H1 (cell line): Measurements from ENCODE around the gene UBQLN4. TPM values are rescaled to one million over a fixed set of nuclear protein-coding genes. Genes with fewer than 3 reads are reported as not detected.

Experiments
- CTCF ChIA-PET: fragments of 300-600 bp; sonication (Branson Sonifier 250); formaldehyde crosslinking; loops from one replicate; lab custom pipeline; 2021; ENCODE audit not compliant: partially characterized antibody; lab: Charles Lee
- POLR2A ChIA-PET: fragments of 300-600 bp; sonication (Branson Sonifier 250); formaldehyde crosslinking; loops from one replicate; lab custom pipeline; 2021; ENCODE audit warnings: inconsistent platforms; ENCODE audit not compliant: partially characterized antibody; lab: Charles Lee
- DNase-seq, 2 experiments: peaks; one replicate each; pipeline versions ENCODE4 v3.0.0 to v3.0.0-alpha.2; 2010 to 2022; ENCODE audit warnings: low spot score in 2 of 2, low read depth in 1 of 2, mixed read lengths in 1 of 2
- FAIRE-seq: peaks from 2 replicates; lab custom pipeline; 2011; peaks lifted over from hg19 to GRCh38; lab: Jason Lieb, UNC
- H2AFZ ChIP-seq: 2 replicates; pipeline ENCODE4 v1.8.1; 2012; ENCODE audit warnings: low read length, inconsistent platforms
- H2AK5ac ChIP-seq: 2 replicates; pipeline ENCODE4 v1.6.1; 2013; ENCODE audit warnings: low read depth, low read length
- H2BK120ac ChIP-seq: replicated peaks from 2 replicates; pipeline ENCODE3; 2013; ENCODE audit warnings: low read depth, low read length, inconsistent platforms
- H2BK12ac ChIP-seq: 2 replicates; pipeline ENCODE4 v1.6.1; 2013; ENCODE audit warnings: low read depth, low read length
- H2BK15ac ChIP-seq: 2 replicates; pipeline ENCODE4 v1.6.1; 2013; ENCODE audit warnings: low read length
- H2BK20ac ChIP-seq: 2 replicates; pipeline ENCODE4 v1.6.1; 2013; ENCODE audit warnings: low read length
- H2BK5ac ChIP-seq: 2 replicates; pipeline ENCODE4 v1.6.1; 2013; ENCODE audit warnings: low read depth, low read length
- H3K14ac ChIP-seq: 2 replicates; pipeline ENCODE4 v1.6.1; 2013; ENCODE audit warnings: inconsistent platforms; ENCODE audit not compliant: insufficient read length
- H3K18ac ChIP-seq: 2 replicates; pipeline ENCODE4 v1.6.1; 2013; ENCODE audit warnings: low read length; ENCODE audit errors: extremely low read depth
- H3K23ac ChIP-seq: 2 replicates; pipeline ENCODE4 v1.6.1; 2013; ENCODE audit warnings: inconsistent platforms; ENCODE audit not compliant: insufficient read length
- H3K23me2 ChIP-seq: 2 replicates; pipeline ENCODE4 v1.6.1; 2013; ENCODE audit warnings: low read depth, low read length
- H3K27ac ChIP-seq: 2 replicates; pipeline ENCODE4 v1.6.1; 2011; ENCODE audit warnings: low read depth, low read length, inconsistent platforms
- H3K27me3 ChIP-seq, 4 experiments: replicated peaks in 1 of 4; 1 replicate in 1 of 4; 2 replicates in 3 of 4; pipeline versions ENCODE4 v1.6.1 to v1.8.1; 2011 to 2013; ENCODE audit warnings: low read length in 3 of 4, mild to moderate bottlenecking in 3 of 4, inconsistent platforms in 2 of 4, mixed read lengths in 2 of 4, moderate library complexity in 1 of 4; ENCODE audit not compliant: control insufficient read depth in 3 of 4, insufficient read depth in 3 of 4; ENCODE audit errors: extremely low read depth in 1 of 4
- H3K36me3 ChIP-seq, 4 experiments: 2 replicates each; pipeline versions ENCODE4 v1.6.1 to v1.8.1; 2011 to 2013; ENCODE audit warnings: mild to moderate bottlenecking in 4 of 4, low read length in 3 of 4, moderate library complexity in 2 of 4, control low read depth in 1 of 4, inconsistent platforms in 1 of 4; ENCODE audit not compliant: insufficient read depth in 4 of 4, control insufficient read depth in 2 of 4
- H3K4ac ChIP-seq: replicated peaks from 2 replicates; pipeline ENCODE3; 2013; ENCODE audit warnings: low read length, low read depth, mixed read lengths, inconsistent platforms; ENCODE audit not compliant: insufficient read length
- H3K4me1 ChIP-seq, 4 experiments: replicated peaks in 1 of 4; 1 replicate in 1 of 4; 2 replicates in 3 of 4; pipeline versions ENCODE4 v1.6.1 to v1.8.1; 2011 to 2013; ENCODE audit warnings: low read length in 3 of 4, inconsistent platforms in 2 of 4, mixed read lengths in 1 of 4; ENCODE audit not compliant: insufficient read depth in 4 of 4, control insufficient read depth in 3 of 4
- H3K4me2 ChIP-seq, 2 experiments: 2 replicates each; pipeline versions ENCODE4 v1.6.1 to v1.8.1; 2011 to 2013; ENCODE audit warnings: low read depth in 2 of 2, low read length in 2 of 2, control low read depth in 1 of 2, inconsistent platforms in 1 of 2, mild to moderate bottlenecking in 1 of 2; ENCODE audit not compliant: insufficient read depth in 1 of 2
- H3K4me3 ChIP-seq, 4 experiments: fragments of 200-600, 300-600 bp in 1 of 4; sonication (generic), shearing (Covaris generic), sonication (Bioruptor Twin) in 1 of 4; 2 replicates each; pipeline versions ENCODE4 v1.5.1 to v1.8.1; 2011 to 2016; ENCODE audit warnings: low read length in 4 of 4, low read depth in 3 of 4, control low read depth in 2 of 4, inconsistent platforms in 2 of 4, mild to moderate bottlenecking in 2 of 4, mixed read lengths in 1 of 4, moderate library complexity in 1 of 4; ENCODE audit not compliant: insufficient read depth in 2 of 4; ENCODE audit errors: extremely low read depth in 1 of 4
- H3K56ac ChIP-seq: replicated peaks from 2 replicates; pipeline ENCODE3; 2013; ENCODE audit warnings: low read depth, mild to moderate bottlenecking, mixed read lengths, low read length, inconsistent platforms; ENCODE audit not compliant: insufficient read length
- H3K79me1 ChIP-seq: 2 replicates; pipeline ENCODE4 v1.6.1; 2013; ENCODE audit warnings: low read depth, low read length, control low read depth
- H3K79me2 ChIP-seq, 2 experiments: 2 replicates each; pipeline versions ENCODE4 v1.6.1 to v1.8.1; 2012 to 2013; ENCODE audit warnings: low read length in 2 of 2, mild to moderate bottlenecking in 2 of 2, inconsistent platforms in 1 of 2; ENCODE audit not compliant: insufficient read depth in 2 of 2, control insufficient read depth in 1 of 2
- H3K9ac ChIP-seq, 4 experiments: replicated peaks in 1 of 4; 1 replicate in 1 of 4; 2 replicates in 3 of 4; pipeline versions ENCODE4 v1.6.1 to v1.8.1; 2011 to 2013; ENCODE audit warnings: low read depth in 3 of 4, low read length in 3 of 4, control low read depth in 2 of 4, mild to moderate bottlenecking in 2 of 4, moderate library complexity in 2 of 4, inconsistent platforms in 1 of 4; ENCODE audit errors: extremely low read depth in 1 of 4
- H3K9me3 ChIP-seq, 2 experiments: 2 replicates each; pipeline versions ENCODE4 v1.6.1 to v1.8.1; 2012 to 2013; ENCODE audit warnings: mild to moderate bottlenecking in 2 of 2, moderate library complexity in 2 of 2, control low read depth in 1 of 2, inconsistent platforms in 1 of 2, low read depth in 1 of 2, low read length in 1 of 2, mixed read lengths in 1 of 2; ENCODE audit not compliant: insufficient read depth in 2 of 2
- H4K20me1 ChIP-seq, 2 experiments: replicated peaks in 1 of 2; 2 replicates each; pipeline versions ENCODE3 to v1.8.1; 2011 to 2013; ENCODE audit warnings: inconsistent platforms in 2 of 2, low read length in 2 of 2, mild to moderate bottlenecking in 1 of 2; ENCODE audit not compliant: insufficient read depth in 2 of 2, control insufficient read depth in 1 of 2
- H4K5ac ChIP-seq: 2 replicates; pipeline ENCODE4 v1.6.1; 2013; ENCODE audit warnings: low read length, low read depth, mixed read lengths, inconsistent platforms; ENCODE audit not compliant: insufficient read length
- H4K8ac ChIP-seq: 2 replicates; pipeline ENCODE4 v1.8.0; 2013; ENCODE audit warnings: mild to moderate bottlenecking, moderate library complexity, low read length, inconsistent platforms; ENCODE audit not compliant: insufficient read depth; ENCODE audit errors: extremely low read depth
- H4K91ac ChIP-seq: replicated peaks from 2 replicates; pipeline ENCODE3; 2013; ENCODE audit warnings: low read length, mixed read lengths, inconsistent platforms; ENCODE audit not compliant: insufficient read length
- BACH1 ChIP-seq: IDR thresholded peaks from 2 replicates; pipeline ENCODE4 v1.6.1; 2012; ENCODE audit warnings: low read length, improper control_type of control experiment
- HDAC6 ChIP-seq: IDR thresholded peaks from one replicate; pipeline ENCODE4 v1.7.1; 2012; ENCODE audit warnings: low read depth, mild to moderate bottlenecking, inconsistent platforms, low read length, moderate library complexity
- KDM1A ChIP-seq: fragments of 200-600, 300-600 bp; sonication (generic); IDR thresholded peaks from 2 replicates; pipeline ENCODE4 v1.7.1; 2016; ENCODE audit warnings: mild to moderate bottlenecking, low read length, borderline replicate concordance
- KDM5A ChIP-seq: fragments of 200-600 bp; IDR thresholded peaks from 2 replicates; pipeline ENCODE4 v1.7.1; 2012; ENCODE audit warnings: mild to moderate bottlenecking, low read length, inconsistent platforms, mixed read lengths
- PHF8 ChIP-seq: fragments of 200-600 bp; sonication (generic); conservative IDR thresholded peaks from 2 replicates; pipeline ENCODE4 v1.7.1; 2012; ENCODE audit warnings: low read depth, mild to moderate bottlenecking, inconsistent platforms, low read length, moderate library complexity
- SP2 ChIP-seq: IDR thresholded peaks from 2 replicates; pipeline ENCODE4 v1.6.1; 2012; ENCODE audit warnings: mild to moderate bottlenecking, low read length, inconsistent platforms
- SP4 ChIP-seq: IDR thresholded peaks from 2 replicates; pipeline ENCODE4 v1.6.1; 2012; ENCODE audit warnings: low read length, inconsistent platforms
- SUZ12 ChIP-seq: fragments of 200-600 bp; sonication (generic); IDR thresholded peaks from 2 replicates; pipeline ENCODE4 v1.6.1; 2012; ENCODE audit warnings: mild to moderate bottlenecking, inconsistent platforms, low read length, moderate library complexity, mixed read lengths
- WGBS, 2 experiments: shearing (Covaris generic) in 1 of 2; methylation state at CpG; one replicate each; pipeline versions ENCODE4 v1.1.6 to v1.1.7; 2013 to 2015; ENCODE audit warnings: low lambda C conversion rate in 2 of 2, mixed read lengths in 2 of 2, inconsistent platforms in 1 of 2, low coverage in 1 of 2, missing lambda C conversion rate in 1 of 2; ENCODE audit not compliant: insufficient replicate concordance in 2 of 2, insufficient coverage in 1 of 2, insufficient read length in 1 of 2; ENCODE audit errors: extremely low coverage in 1 of 2, missing lambda C conversion rate in 1 of 2; 5-methylcytosine and 5-hydroxymethylcytosine counted together
- polyA plus RNA-seq, 7 experiments: library from polyadenylated mRNA; depleted of rRNA in 3 of 7; stranded (reverse) in 5 of 7; unstranded in 2 of 7; fragments of >200 nt in 5 of 7; fragments of 200-250 nt in 2 of 7; gene quantifications; 1 replicate in 5 of 7; 2 replicates in 1 of 7; 4 replicates in 1 of 7; pipeline versions ENCODE4 v1.2.1 to v1.2.3, GENCODE V29; 2011 to 2013; ENCODE audit warnings: missing spikeins in 2 of 7, mixed read lengths in 2 of 7
- total RNA-seq: library from RNA; stranded (reverse); fragmentation: NEBNext Ultra II Directional; extraction: Animal tissue kit (Norgen Biotek cat#: 25700); gene quantifications from 2 replicates; pipeline ENCODE4 v1.2.1, GENCODE V29; 2021
- TF ChIP-seq, protein P1 (sequence below), 3 experiments: IDR thresholded peaks; 1 replicate in 2 of 3; 2 replicates in 1 of 3; pipeline versions ENCODE4 v1.5.1 to v1.6.1; 2011; ENCODE audit warnings: low read length in 3 of 3, mild to moderate bottlenecking in 3 of 3, inconsistent platforms in 2 of 3, low read depth in 1 of 3, moderate library complexity in 1 of 3; ENCODE audit not compliant: insufficient read depth in 1 of 3; ENCODE audit errors: control extremely low read depth in 1 of 3
- TF ChIP-seq, protein P2 (sequence below): IDR thresholded peaks from 2 replicates; pipeline ENCODE4 v1.6.1; 2012; ENCODE audit warnings: inconsistent platforms

UBQLN4 gene
- total and polyA plus RNA-seq, 2 of the 8 experiments (the other 6 are each of a cell fraction or from before 2014, with no cell fraction given), result 37.7 to 52.0 TPM

DNA sequence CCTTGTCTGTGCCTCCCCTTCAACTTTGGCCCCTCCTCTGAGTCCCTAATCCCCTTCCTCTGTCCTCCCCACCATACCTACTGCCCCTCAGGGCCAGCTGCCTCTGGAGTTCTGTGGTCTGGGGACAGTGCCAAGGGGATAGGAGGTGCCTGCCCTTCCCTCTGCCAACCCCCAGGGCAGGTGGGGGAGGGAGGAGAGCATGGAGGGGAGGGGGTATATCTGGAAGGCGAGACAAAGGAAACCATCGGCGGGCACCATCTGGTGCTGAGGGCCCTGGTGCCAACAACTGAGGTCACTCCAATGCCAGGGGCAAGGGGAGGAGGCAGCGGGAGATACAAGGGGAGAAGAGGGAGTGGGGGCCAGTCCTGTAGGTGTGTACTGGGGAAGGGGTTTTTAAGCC lies 16.9 kb upstream of the UBQLN4 start:
- Histone ChIP-seq H3K4ac (no peak overlapping the region), H2BK15ac (no peak overlapping the region), H2BK12ac (no peak overlapping the region), H2BK120ac (no peak overlapping the region), H2AFZ (no peak overlapping the region), H3K23me2 (no peaks in the 10 kb centered on the region), H3K79me2 (peaks cover 0 to 8% of the 10 kb centered on the region in 2 experiments; a peak in 1 of 4 replicates), H4K5ac (no peak overlapping the region), H3K27ac (no peak overlapping the region), H3K18ac (no peak overlapping the region), H3K56ac (no peak overlapping the region), H4K20me1 (peaks cover 4 to 12% of the 10 kb centered on the region in 2 experiments), H3K27me3 (no peaks in the 10 kb centered on the region), H3K4me2 (no peak overlapping the region), H3K14ac (no peak overlapping the region), H3K79me1 (peaks cover 1% of the 10 kb centered on the region; the same call in 1 of the 2 replicates), H4K91ac (no peak overlapping the region), H3K9me3 (no peaks in the 10 kb centered on the region)
- POLR2A ChIA-PET, result interaction anchor here (0.5 to 9.7 kb wide), 6 partner anchors 9 to 161 kb away, joined by 3 to 88 read pairs (median 8); partner anchors contain the start of genes MEX3A, RAB25 and UBQLN4
- DNase-seq (no peak), FAIRE-seq (no peak)
- CTCF ChIA-PET, result interaction anchor here (0.6 to 10.0 kb wide), 7 partner anchors 10 to 210 kb away, joined by 3 to 139 read pairs (median 3); partner anchors contain the start of genes ARHGEF2, LAMTOR2, RAB25 and UBQLN4
- 78% methylated on average over 4 of the region's 4 CpGs; no CpG with 5 or more reads in 1 of the 2 experiments for WGBS, 2 experiments
- TF ChIP-seq SP4 (no peak), HDAC6 (no peak), KDM5A (no peak), SUZ12 (no peak), KDM1A (no peak), SP2 (no peak), PHF8 (no peak), BACH1 (no peak)
- TF ChIP-seq, protein P1, sequence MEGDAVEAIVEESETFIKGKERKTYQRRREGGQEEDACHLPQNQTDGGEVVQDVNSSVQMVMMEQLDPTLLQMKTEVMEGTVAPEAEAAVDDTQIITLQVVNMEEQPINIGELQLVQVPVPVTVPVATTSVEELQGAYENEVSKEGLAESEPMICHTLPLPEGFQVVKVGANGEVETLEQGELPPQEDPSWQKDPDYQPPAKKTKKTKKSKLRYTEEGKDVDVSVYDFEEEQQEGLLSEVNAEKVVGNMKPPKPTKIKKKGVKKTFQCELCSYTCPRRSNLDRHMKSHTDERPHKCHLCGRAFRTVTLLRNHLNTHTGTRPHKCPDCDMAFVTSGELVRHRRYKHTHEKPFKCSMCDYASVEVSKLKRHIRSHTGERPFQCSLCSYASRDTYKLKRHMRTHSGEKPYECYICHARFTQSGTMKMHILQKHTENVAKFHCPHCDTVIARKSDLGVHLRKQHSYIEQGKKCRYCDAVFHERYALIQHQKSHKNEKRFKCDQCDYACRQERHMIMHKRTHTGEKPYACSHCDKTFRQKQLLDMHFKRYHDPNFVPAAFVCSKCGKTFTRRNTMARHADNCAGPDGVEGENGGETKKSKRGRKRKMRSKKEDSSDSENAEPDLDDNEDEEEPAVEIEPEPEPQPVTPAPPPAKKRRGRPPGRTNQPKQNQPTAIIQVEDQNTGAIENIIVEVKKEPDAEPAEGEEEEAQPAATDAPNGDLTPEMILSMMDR (IDR thresholded peaks at IDR 0.05; ENCODE audit: control extremely low read depth in 1 of 3, insufficient read depth in 1 of 3, low read depth in 1 of 3, low read length in 3 of 3), result no peak
- TF ChIP-seq, protein P2, sequence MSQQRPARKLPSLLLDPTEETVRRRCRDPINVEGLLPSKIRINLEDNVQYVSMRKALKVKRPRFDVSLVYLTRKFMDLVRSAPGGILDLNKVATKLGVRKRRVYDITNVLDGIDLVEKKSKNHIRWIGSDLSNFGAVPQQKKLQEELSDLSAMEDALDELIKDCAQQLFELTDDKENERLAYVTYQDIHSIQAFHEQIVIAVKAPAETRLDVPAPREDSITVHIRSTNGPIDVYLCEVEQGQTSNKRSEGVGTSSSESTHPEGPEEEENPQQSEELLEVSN, result no peak
- TF ChIP-seq, all 59 proteins: peak for 0
- Histone ChIP-seq H4K8ac (no peak overlapping the region), H3K9ac (no peak overlapping the region), H3K36me3 (peaks cover 0 to 10% (median 2%) of the 10 kb centered on the region in 4 experiments; a peak in 3 of 8 replicates), H3K23ac (no peak overlapping the region), H2BK20ac (no peak overlapping the region), H3K4me1 (peaks cover 12 to 33% (median 24%) of the 10 kb centered on the region in 4 experiments; a peak in 6 of 7 replicates), H2BK5ac (no peak overlapping the region), H3K4me3 (no peak overlapping the region), H2AK5ac (no peak overlapping the region)
